G401 (cell line): ENCODE results near the gene ARHGAP29. TPM values are rescaled to one million over a fixed set of nuclear protein-coding genes. Genes with fewer than 3 reads are reported as not detected.

Experiments
- DNase-seq: peaks from one replicate; pipeline ENCODE4 v3.0.0-alpha.2; 2015; ENCODE audit warnings: low spot score
- in situ Hi-C: cut with HindIII; loops from 2 replicates; pipeline ENCODE4 v1.10.0; 2016; ENCODE audit warnings: low sequenced_read_pairs, mixed read lengths
- total RNA-seq: library from RNA; depleted of rRNA; stranded (reverse); fragments of >200 nt; shearing (Covaris generic); gene quantifications from 2 replicates; pipeline ENCODE4 v1.2.3, GENCODE V29; 2014

The ARHGAP29 gene
- total RNA-seq, 1 experiment from 2014 or later = 1.2 TPM

DNA sequence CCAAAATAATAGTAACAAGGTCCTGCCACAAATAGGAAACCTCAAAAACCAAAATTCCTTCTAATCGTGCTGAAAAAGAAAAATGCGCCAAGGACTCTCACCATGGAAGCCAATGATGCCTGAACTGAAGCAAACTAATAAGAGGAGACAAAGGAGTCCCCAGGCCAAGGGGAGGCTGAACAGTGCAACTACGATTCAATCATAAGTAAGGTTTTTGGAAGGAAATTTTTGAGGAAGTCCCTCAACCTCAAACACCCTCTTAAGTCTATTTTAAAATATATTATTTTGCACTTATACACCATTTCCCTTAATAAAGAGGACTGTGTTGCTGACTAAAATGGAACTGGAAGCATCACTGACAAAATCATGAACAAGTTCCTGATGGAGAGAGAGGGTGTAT lies 1.7 kb upstream of the ARHGAP29 start:
- in situ Hi-C loops = no loop called here
- no peak for DNase-seq

DNA sequence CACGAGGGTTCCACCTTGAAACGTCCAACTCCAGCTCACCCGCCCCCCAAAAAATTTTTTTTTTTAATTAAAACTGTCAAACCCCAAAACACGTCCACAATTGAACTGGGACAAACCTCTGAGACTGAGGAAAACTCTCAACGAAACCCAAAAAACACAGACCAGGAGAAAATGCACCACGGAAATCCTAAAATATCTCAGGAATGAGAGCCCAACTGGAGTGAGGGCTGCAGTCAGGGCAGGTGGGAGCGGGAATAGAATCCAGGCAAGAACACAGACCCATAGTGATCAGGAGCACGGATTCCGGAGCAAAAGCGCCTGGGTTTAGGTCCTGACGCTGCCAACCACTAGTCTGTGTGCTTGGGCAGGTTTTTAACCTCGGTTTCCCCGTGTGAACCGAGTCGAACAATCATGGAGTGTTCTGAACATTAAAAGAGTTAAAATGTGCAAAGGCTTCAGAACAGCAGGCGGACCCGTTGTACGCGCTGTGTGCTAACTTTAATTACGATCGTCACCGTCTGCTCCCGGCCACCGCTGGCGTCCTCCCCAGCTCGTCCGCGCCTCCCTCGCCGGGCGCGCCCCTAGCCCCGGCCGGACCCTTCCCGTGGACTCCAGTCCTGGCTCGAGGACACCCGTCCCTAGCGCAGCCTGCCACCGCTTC lies 624 bp downstream of the ARHGAP29 start:
- in situ Hi-C loops = no loop called here
- peak; percentile 79 for DNase-seq

DNA sequence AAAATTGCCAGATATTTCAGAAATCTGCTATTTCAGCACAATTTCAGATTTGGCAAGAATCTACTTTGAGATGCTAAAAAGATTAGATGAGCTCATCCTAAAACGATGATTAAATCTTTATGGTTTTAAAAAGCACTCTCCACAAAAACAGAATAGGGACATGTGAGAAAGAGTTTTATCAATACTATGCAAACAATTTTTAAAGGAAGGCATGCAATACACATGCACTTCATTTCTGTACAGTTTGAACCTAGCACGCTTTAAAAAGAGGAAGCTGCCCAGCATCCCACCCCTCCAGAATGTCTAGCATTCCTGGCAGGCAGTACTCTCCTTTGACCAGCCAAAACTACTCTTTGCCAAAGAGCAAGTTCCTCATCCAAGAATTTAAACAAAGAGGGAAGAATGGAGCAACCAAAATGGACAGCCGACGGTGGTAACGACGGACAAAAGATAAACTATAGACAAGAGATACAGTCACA lies 1.3 kb downstream of the ARHGAP29 start:
- in situ Hi-C loops = no loop called here

DNA sequence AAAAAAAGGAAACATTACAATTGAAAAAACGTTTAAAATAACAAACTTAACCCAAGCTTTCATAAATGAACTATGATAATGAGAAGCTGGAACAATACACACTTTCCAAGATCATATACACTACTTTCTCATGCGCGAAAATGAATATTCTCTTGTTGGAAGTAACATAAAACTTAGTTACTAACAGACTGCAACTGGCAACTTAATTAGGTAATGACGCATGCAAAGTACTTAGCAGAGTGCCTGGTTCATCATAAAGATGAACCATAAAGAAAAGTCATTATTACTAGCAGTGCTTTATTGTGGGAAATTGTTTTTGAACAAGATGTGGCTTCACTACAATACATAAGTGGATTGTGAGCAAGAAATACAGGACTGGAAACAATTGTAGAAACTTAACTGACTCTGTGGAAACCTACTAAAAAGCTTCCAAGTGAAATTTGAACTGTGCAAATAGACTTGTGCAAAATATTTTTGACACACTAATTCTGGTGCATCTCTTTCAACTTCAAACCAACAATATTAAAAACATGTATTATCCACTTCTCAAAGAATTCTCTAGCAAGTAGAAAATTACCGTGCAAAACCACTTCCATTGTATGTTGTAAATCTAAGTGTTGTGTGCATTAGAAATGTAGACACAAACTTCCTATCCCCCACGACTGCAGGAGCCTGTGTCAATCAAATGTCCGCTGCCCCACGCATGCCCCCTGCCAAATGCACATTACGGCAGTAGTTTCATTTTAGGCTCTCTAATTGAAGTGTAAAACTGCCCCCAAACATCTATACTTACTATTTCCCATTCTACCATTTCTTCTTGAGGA lies 2.0 kb downstream of the ARHGAP29 start:
- in situ Hi-C loops = no loop called here

More for the DNA sequence above, 1.3 kb downstream of the ARHGAP29 start:
- peak; percentile 67 for DNase-seq

DNA sequence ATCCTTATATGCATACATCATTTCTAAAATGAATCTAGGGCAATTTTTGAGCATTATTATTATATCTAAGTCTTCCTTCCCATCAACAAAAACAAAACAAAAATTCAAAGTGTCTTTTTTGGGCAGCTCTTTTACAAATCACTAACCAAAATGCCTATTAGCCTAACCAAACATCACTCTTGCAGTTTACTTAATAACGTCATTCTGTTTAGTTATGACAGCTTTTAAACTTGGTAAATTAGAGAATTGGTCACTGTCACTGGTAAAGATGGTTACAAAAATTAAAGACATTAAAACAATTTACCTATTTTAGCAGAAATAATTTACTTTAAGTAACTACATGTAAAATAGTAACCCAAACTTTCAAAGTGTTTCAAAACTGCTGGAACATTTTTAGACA lies 2.8 kb downstream of the ARHGAP29 start:
- in situ Hi-C loops = no loop called here
- no peak for DNase-seq

More for the DNA sequence above, 2.0 kb downstream of the ARHGAP29 start:
- DNase-seq = peak; percentile 53

DNA sequence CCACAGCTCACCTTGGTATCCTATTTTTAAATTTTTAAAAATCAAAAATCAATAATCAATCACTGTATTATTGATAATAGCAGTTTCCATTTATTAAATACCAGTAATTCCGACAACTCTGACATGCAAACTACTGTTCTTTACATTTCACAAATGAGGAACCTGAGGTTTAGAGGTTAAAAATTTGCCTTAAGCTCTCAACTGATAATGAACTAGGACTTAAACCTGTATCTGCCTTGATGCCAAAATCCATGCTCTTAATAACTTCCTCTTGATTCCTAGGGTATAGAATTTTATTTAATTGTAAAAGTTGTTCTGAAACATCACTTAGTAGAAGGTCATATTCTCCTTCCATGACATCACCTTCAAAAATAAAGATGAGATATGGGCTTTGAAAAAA lies 5.6 kb downstream of the ARHGAP29 start:
- DNase-seq = no peak
- in situ Hi-C loops = no loop called here

DNA sequence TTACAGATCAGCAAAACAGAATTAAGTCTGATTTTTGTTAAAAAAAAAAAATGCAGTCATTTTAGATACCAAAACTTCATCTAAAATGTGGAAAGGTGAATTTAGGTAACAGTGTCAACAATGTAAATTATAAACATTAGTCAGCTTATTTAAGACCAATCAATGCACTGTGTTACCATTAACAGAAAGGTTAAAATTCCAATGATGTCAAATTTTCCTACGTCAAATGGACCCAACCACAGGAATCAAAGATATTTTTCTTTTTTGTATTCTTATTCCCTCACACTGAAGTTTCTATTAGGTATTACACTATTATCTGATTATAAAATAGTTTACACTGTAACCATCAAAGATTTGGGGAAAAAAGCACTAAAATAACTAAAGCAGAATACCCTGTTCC lies 6.5 kb downstream of the ARHGAP29 start:
- no peak for DNase-seq
- in situ Hi-C loops = no loop called here

DNA sequence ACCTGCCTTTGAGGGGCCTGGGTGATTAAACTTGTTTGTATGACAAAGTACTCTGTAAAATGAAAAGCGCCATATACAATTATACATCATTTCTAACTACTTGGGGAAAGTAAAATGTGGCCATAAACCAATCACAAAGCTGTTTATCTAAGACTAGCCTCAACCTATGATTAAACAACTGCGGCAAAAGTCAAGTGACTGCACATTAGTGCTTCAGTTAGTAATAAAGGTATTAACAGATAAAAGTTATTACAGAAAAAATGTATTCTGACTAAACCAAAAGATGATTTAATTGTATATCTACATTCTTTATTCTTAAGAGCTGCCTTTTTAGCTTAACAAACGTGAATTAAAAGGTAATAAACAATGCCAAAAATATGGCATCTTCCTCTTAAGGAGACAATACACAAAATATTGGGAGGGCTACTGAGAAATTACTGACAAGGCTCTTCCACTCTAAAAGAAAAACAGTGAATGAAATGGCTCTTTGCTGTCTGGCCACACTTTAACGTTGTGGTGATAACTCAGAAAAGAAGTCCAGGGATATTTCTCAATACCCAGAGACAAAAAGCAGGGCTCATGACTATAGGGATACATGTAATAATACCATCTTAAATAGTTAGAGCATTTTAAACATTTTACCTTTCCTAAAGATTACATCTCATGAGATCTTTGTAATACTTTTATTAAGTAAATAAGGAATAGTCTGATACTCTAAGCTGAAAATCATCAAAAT lies 8.6 kb downstream of the ARHGAP29 start:
- in situ Hi-C loops = no loop called here
- DNase-seq = no peak

DNA sequence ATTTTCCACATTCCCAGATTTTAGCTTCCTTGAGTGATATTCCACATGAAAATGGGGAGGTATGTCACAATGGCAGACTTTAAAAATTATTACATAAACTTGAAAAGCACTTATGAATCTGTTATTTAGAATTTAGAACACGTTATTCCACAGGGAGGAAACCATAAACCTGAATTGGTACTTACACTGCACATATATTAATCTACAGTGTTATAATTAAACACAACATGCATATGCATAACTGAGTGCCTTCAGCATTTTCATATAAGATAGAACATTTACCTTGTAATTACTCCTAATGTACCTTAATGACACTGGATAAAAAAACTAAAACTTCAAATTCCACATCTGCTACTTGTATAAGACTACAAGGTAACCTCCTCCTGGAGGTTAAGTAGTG lies 9.8 kb downstream of the ARHGAP29 start:
- DNase-seq = no peak

DNA sequence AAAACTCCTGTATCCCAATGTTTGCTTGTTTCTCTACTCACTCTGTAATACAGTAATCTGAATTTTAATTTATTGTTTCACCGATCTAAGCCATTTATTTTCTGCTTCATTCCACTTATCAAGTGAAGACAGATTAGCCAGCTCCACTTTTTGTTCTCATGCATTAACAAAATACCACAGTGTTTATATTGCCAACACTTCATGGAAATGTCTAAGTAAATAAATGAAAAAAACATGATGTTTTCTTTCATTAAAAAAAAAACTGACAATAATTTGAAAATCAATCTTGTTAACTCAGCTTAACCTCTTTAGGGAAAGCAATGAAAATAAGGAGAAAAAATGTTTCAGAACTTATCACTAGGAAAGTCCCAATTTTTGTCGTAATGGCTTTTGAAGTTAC lies 11.5 kb downstream of the ARHGAP29 start:
- in situ Hi-C loops = no loop called here
- DNase-seq = no peak

More for the DNA sequence above, 9.8 kb downstream of the ARHGAP29 start:
- in situ Hi-C loops = no loop called here

DNA sequence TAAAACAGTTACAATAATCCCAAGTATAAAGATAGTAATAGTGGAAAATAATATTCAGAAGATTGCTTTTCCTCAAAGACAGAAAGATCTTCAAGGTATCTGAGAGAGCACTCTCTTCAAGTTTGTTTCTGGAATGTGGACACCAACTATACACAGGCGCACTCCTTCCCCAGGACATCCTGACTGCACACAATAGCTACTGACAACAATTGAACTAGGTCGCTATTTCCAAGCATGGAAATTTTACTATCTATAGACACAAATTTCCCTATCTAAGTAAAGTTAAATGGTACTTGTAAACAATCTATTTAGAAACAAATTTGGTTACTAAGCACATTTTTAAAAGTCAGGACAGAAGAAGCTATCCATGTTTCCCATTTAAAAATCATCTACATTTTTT lies 19.1 kb downstream of the ARHGAP29 start:
- DNase-seq = no peak
- in situ Hi-C loops = no loop called here

DNA sequence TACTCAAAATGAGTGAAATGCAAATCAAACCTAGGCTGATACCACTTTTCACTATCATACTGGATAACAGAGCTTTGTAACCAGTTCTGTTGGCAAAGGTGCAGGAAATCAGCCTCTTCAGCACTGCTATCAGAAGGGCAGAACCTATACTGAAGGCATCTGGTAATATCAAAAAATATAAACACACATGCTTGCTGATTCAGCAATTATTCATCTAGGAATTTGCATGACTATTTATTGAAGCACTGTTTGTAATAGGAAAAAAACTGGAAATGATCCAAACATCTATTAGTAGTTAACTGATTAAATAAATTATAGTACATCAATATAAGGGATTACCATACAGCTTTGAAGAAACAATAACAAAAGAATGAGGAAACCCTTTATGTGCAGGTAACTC lies 21.4 kb downstream of the ARHGAP29 start:
- in situ Hi-C loops = no loop called here
- DNase-seq = no peak

DNA sequence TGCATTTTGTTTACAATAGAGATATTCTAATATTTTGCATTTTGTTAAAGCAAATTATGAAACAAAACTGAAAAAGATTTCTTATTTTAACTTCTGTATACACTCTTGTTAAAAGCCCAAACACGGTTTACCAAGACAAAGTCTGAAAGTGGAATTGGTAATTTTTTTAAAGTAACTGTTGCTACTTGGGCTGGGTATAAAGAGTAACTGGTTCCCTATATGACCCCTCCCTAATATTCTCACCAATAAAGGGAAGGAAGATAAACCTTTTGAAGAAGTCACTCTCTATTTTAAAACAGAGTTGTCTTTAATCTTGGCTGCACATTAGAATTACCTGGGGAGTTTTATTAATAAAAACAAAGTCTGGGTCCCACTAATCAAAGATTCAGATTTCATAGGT lies 27.4 kb downstream of the ARHGAP29 start:
- no peak for DNase-seq
- in situ Hi-C loops = no loop called here

DNA sequence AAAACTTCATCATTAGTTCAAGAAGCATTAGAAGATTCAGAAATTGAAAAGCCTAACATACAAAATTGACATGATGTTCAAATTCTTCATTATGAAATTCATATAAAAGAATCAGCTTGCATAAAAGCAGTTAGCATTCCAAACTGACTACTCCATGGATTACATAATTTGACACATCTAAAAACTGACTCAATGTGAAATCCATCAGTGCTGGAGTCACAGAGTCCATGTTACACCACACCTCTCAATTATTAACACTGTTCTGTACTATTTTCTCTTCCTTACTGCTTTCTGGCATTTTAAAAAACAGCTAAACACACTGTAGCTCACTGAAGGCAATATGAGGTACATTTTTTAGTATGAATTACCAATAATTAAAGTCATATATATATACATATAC lies 28.0 kb downstream of the ARHGAP29 start:
- in situ Hi-C loops = no loop called here
- no peak for DNase-seq

DNA sequence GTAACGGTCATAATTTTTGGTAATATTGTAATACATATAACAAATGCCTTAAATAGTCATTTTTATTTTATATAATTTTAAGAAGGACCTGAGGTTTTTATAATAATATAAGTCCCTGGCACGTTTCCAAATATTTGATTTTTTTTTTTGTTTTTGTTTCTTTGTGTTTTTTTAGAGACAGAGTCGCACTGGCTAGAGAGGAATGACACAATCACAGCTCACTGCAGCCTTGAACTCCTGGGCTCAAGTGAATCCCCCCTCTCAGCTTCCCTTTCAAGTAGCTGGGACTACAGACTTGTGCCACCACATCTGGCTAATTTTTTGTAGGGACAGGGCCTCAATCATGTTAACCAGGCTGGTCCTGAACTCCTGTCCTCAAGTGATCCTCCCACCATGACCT lies 29.7 kb downstream of the ARHGAP29 start:
- in situ Hi-C loops = no loop called here
- DNase-seq = no peak

DNA sequence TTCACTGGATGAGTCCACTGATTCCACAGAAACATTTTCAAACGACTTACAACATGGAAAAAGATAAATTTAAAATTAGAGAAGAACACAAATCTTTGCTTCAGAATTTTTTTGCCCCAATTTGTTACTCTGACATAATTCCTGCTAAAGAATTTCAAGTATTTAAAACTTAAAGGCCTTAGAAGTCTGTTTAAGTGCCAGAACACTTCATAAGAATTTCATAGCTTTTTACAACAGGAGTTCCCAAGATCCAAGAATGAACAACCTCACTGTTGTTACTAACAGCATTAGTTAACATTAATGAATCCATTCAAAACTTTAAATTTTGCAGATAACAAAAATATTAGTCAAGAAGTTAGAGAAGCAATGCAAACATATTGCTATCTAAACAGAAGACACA lies 31.7 kb downstream of the ARHGAP29 start:
- DNase-seq = no peak
- in situ Hi-C loops = no loop called here

DNA sequence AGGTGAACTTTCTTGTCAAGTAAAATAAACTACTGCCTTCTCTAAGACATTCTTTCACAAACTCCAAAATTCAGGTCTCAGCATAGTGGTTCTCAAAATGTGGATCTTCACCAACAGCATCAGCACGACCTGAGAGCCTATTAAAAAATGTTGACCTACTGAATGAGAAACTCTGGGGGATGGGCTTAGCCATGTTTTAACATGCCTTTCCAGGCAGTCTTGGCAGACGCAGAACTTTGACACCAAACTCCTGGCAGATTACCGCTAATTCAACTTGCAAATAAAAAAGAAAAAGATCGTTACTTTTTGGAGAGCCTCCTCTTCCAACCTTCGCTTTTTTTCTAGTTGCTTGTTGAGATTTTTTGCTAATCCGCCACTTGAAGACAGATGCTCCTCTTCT lies 35.1 kb downstream of the ARHGAP29 start:
- no peak for DNase-seq
- in situ Hi-C loops = no loop called here

DNA sequence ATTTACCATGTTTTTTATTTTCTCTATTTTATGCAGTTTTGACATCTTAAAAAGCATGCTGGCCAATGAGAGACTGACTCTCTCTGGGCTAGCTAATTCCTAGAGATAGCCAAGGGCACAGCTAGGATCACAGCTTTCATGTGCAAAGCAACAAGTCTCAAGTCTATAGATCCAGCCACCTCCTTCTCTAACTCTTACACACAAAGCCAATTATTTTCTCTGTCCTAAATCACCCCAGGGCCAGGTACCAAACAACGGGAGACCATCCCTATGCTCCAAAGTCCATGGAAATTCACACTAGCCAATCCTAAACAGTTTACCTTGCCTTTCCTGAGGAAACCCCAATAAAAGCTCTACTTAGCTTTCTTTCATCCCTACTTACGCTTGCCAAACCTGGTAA lies 38.0 kb downstream of the ARHGAP29 start:
- in situ Hi-C loops = no loop called here
- no peak for DNase-seq

DNA sequence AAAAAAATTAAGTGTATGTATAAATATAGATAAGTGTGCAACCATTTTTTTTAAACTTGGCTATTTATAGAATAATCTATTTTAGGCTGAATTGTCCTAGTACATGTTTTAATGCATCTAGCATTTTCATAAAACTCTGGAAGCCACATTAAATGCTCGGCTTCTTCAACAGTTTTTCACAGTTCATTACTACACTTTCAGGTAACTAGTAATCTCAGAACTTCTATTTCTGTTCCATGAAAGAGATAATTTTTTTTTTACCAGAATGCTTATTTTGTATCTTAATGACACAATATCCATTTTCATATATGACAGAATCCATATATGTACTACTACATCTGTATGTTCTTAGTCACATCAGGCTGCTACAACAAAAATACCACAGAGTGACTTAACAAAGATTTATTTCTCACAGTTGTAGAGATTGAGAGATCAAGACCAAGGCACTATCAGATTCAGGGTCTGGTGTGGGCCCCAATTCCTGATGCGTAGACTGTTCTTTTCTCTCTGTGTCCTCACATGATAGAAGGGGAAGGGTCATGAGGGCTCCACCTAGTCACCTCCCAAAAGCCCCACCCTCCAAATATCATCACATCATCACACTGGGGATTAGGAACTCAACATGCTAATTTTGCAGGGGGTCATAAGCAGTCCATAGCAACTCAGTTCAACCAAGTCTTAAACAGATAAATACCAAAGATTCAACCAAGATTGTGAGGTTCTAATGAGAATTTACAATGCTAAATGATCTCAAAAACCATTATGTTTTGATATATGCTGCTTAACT lies 43.1 kb downstream of the ARHGAP29 start:
- in situ Hi-C loops = no loop called here
- DNase-seq = no peak
